Measurements from ENCODE around the gene CRMP1.

Gene CRMP1

GRCh38 chr4:5925419-5926200 lies 32.7 kb upstream of the CRMP1 start:
- no peak overlapping the region for H3K27ac ChIP-seq
- no peak for TF ChIP-seq CTCF (conservative IDR thresholded peaks at IDR 0.05)

GRCh38 chr4:5924461-5925125 lies 31.7 kb upstream of the CRMP1 start:
- no peak for TF ChIP-seq CTCF (conservative IDR thresholded peaks at IDR 0.05)
- H3K27ac ChIP-seq, result no peak overlapping the region

GRCh38 chr4:5923376-5923775 lies 30.5 kb upstream of the CRMP1 start:
- H3K27ac ChIP-seq, result no peak overlapping the region
- no peak for TF ChIP-seq CTCF (conservative IDR thresholded peaks at IDR 0.05)

- no peak for TF ChIP-seq CTCF (conservative IDR thresholded peaks at IDR 0.05)
- no peak overlapping the region for H3K27ac ChIP-seq
Measured at GRCh38 chr4:5922556-5922955, 29.7 kb upstream of the CRMP1 start.

GRCh38 chr4:5921981-5922380 lies 29.1 kb upstream of the CRMP1 start:
- no peak overlapping the region for H3K27ac ChIP-seq
- no peak for TF ChIP-seq CTCF (conservative IDR thresholded peaks at IDR 0.05)

GRCh38 chr4:5921101-5921980 lies 28.5 kb upstream of the CRMP1 start:
- TF ChIP-seq CTCF (conservative IDR thresholded peaks at IDR 0.05), result no peak
- no peak overlapping the region for H3K27ac ChIP-seq

- TF ChIP-seq CTCF (conservative IDR thresholded peaks at IDR 0.05), result no peak
Measured at GRCh38 chr4:5919571-5919970, 26.7 kb upstream of the CRMP1 start.

More at GRCh38 chr4:5919571-5919970, 26.7 kb upstream of the CRMP1 start:
- H3K27ac ChIP-seq, result no peak overlapping the region

All from VCaP (cell line).